Esophagus muscularis mucosa (tissue), 3 donors: ENCODE measurements around the gene PLET1.

ENCODE experiments used
- POLR2A ChIP-seq: fragments of 450-650 bp; IDR thresholded peaks from one replicate; pipeline ENCODE4 v1.6.1; 2017; ENCODE audit warnings: antibody characterized with exemption, moderate library complexity, mild to moderate bottlenecking, low read depth
- TF ChIP-seq, protein P1 (sequence below), 3 experiments: fragments of 200-600 bp in 2 of 3; fragments of 450-650 bp in 1 of 3; sonication (generic) in 2 of 3; IDR thresholded peaks; one replicate each; pipeline ENCODE4 v1.5.1; 2017 to 2019; ENCODE audit warnings: antibody characterized with exemption in 3 of 3, mild to moderate bottlenecking in 2 of 3, moderate library complexity in 1 of 3

DNA sequence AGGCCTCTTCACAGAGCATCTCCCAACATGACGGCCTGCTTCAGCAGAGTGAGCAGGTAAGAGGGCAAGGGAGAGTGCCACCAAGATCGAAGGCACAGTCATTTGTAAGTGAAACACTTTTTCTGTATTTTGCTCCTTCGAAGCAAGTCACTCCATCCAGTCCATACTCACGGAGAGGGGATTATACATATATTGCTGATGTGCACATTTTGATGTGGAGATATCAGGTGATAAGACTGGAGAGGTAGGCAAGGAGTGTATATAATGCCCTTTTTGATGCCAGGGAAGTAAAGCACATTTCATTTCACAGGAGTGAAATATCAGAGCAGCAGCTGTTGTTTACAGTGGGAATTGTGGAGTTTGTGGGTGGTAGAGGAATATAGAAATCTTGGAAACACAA, 23.2 kb downstream of the PLET1 start:
- TF ChIP-seq, protein P1, sequence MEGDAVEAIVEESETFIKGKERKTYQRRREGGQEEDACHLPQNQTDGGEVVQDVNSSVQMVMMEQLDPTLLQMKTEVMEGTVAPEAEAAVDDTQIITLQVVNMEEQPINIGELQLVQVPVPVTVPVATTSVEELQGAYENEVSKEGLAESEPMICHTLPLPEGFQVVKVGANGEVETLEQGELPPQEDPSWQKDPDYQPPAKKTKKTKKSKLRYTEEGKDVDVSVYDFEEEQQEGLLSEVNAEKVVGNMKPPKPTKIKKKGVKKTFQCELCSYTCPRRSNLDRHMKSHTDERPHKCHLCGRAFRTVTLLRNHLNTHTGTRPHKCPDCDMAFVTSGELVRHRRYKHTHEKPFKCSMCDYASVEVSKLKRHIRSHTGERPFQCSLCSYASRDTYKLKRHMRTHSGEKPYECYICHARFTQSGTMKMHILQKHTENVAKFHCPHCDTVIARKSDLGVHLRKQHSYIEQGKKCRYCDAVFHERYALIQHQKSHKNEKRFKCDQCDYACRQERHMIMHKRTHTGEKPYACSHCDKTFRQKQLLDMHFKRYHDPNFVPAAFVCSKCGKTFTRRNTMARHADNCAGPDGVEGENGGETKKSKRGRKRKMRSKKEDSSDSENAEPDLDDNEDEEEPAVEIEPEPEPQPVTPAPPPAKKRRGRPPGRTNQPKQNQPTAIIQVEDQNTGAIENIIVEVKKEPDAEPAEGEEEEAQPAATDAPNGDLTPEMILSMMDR (IDR thresholded peaks at IDR 0.05): no peak
- no peak for TF ChIP-seq POLR2A
